ENCODE results near the gene PDLIM4. TPM values are rescaled to one million over a fixed set of nuclear protein-coding genes. Genes with fewer than 3 reads are reported as not detected.
A peak's percentile ranks its signal among the peaks of the same experiment; 100 is the strongest.

The PDLIM4 gene
- 10 to 100 TPM in 2 of 3 donors, 1 to 10 TPM in 1; 2.2 to 39.4 (median 17.5) TPM for polyA plus RNA-seq

GRCh38 chr5:132257131-132258101, at the start of gene PDLIM4:
PDLIM4 (plus strand) TSS chr5:132257696; CDS start chr5:132257735, 39 bp downstream.
- H3K27ac ChIP-seq (ENCODE audit: low read depth, low read length): peak within 1 kb of the TSS; percentile 90
- WGBS, 3 donors: 19 to 29% (median 22%) methylated on average over 58 to 87 of the region's 88 CpGs

- WGBS, 3 donors: 93 to 98% (median 95%) methylated on average over 5 of the region's 5 CpGs
- H3K27ac ChIP-seq (ENCODE audit: low read depth, low read length): no peak overlapping the region
Observed at GRCh38 chr5:132207778-132208177, 49.7 kb upstream of the PDLIM4 start.

GRCh38 chr5:132209131-132209530, 48.4 kb upstream of the PDLIM4 start:
- WGBS, 3 donors: 56 to 72% (median 64%) methylated on average over 9 of the region's 9 CpGs
- no peak overlapping the region for H3K27ac ChIP-seq (ENCODE audit: low read depth, low read length)

- 95 to 97% (median 95%) methylated on average over 11 of the region's 11 CpGs for WGBS, 3 donors
- H3K27ac ChIP-seq (ENCODE audit: low read depth, low read length): no peak overlapping the region
Observed at GRCh38 chr5:132209901-132210545, 47.5 kb upstream of the PDLIM4 start.

GRCh38 chr5:132210944-132211343, 46.6 kb upstream of the PDLIM4 start:
- 45 to 100% (median 97%) methylated on average over 1 of the region's 1 CpG for WGBS, 3 donors
- H3K27ac ChIP-seq (ENCODE audit: low read depth, low read length): no peak overlapping the region

GRCh38 chr5:132211787-132212186, 45.7 kb upstream of the PDLIM4 start:
- WGBS, 3 donors: 31 to 49% (median 36%) methylated on average over 1 of the region's 1 CpG

GRCh38 chr5:132213666-132214065, 43.8 kb upstream of the PDLIM4 start:
- H3K27ac ChIP-seq (ENCODE audit: low read depth, low read length): no peak overlapping the region
- WGBS, 3 donors: 95 to 97% (median 95%) methylated on average over 7 of the region's 7 CpGs

More at GRCh38 chr5:132211787-132212186, 45.7 kb upstream of the PDLIM4 start:
- no peak overlapping the region for H3K27ac ChIP-seq (ENCODE audit: low read depth, low read length)

- H3K27ac ChIP-seq (ENCODE audit: low read depth, low read length): no peak overlapping the region
- 92 to 99% (median 94%) methylated on average over 4 of the region's 4 CpGs for WGBS, 3 donors
Observed at GRCh38 chr5:132214491-132214890, 43.0 kb upstream of the PDLIM4 start.

- WGBS, 3 donors: 9 to 48% (median 43%) methylated on average over 5 of the region's 5 CpGs
- peak overlapping the region; percentile 49 for H3K27ac ChIP-seq (ENCODE audit: low read depth, low read length)
Observed at GRCh38 chr5:132215329-132215728, 42.2 kb upstream of the PDLIM4 start.

- no peak overlapping the region for H3K27ac ChIP-seq (ENCODE audit: low read depth, low read length)
- WGBS, 3 donors: 87 to 94% (median 94%) methylated on average over 4 of the region's 4 CpGs
Observed at GRCh38 chr5:132218321-132218720, 39.2 kb upstream of the PDLIM4 start.

- 89 to 97% (median 97%) methylated on average over 6 of the region's 6 CpGs for WGBS, 3 donors
- H3K27ac ChIP-seq (ENCODE audit: low read depth, low read length): no peak overlapping the region
Observed at GRCh38 chr5:132219289-132219970, 38.1 kb upstream of the PDLIM4 start.

GRCh38 chr5:132219981-132220380, 37.5 kb upstream of the PDLIM4 start:
- WGBS, 3 donors: 88 to 100% (median 89%) methylated on average over 1 of the region's 1 CpG
- peak overlapping the region; percentile 6 for H3K27ac ChIP-seq (ENCODE audit: low read depth, low read length)

GRCh38 chr5:132220491-132220890, 37.0 kb upstream of the PDLIM4 start:
- H3K27ac ChIP-seq (ENCODE audit: low read depth, low read length): no peak overlapping the region
- 42 to 81% (median 73%) methylated on average over 2 of the region's 2 CpGs for WGBS, 3 donors

GRCh38 chr5:132221781-132222648, 35.5 kb upstream of the PDLIM4 start:
- 62 to 70% (median 66%) methylated on average over 7 of the region's 7 CpGs for WGBS, 3 donors
- H3K27ac ChIP-seq (ENCODE audit: low read depth, low read length): no peak overlapping the region

GRCh38 chr5:132222649-132223038, 34.9 kb upstream of the PDLIM4 start:
- H3K27ac ChIP-seq (ENCODE audit: low read depth, low read length): no peak overlapping the region
- whole genome bisulfite sequencing, 3 donors: 91 to 94% (median 93%) methylated on average over 3 of the region's 3 CpGs

GRCh38 chr5:132223861-132224260, 33.6 kb upstream of the PDLIM4 start:
- WGBS, 3 donors: 94 to 100% (median 100%) methylated on average over 2 of the region's 2 CpGs
- H3K27ac ChIP-seq (ENCODE audit: low read depth, low read length): peak overlapping the region; percentile 11

- H3K27ac ChIP-seq (ENCODE audit: low read depth, low read length): peak overlapping the region; percentile 11
- WGBS, 3 donors: 60 to 85% (median 65%) methylated on average over 1 of the region's 1 CpG
Observed at GRCh38 chr5:132224716-132225115, 32.8 kb upstream of the PDLIM4 start.
